CD8-positive, alpha-beta memory T cell (primary cell): ENCODE measurements around the gene GPC6. TPM values are rescaled to one million over a fixed set of nuclear protein-coding genes. Genes with fewer than 3 reads are reported as not detected.

Experiments used
- CTCF ChIA-PET: fragments of 350-600 bp; sonication (Branson Sonifier 250); formaldehyde crosslinking; loops from one replicate; lab custom pipeline; 2021; ENCODE audit warnings: antibody characterized with exemption; lab: Charles Lee
- POLR2A ChIA-PET: fragments of 350-600 bp; sonication (Branson Sonifier 250); formaldehyde crosslinking; loops from one replicate; lab custom pipeline; 2021; ENCODE audit warnings: antibody characterized with exemption; lab: Charles Lee
- DNase-seq, 5 donors: peaks; one replicate each; pipeline versions ENCODE4 v3.0.0 to v3.0.0-alpha.2; 2020 to 2022; ENCODE audit warnings: mixed read lengths in 1 of 5
- H3K27ac ChIP-seq: one replicate; pipeline ENCODE4 v1.7.0; 2013; ENCODE audit warnings: low read depth, mild to moderate bottlenecking, low read length, moderate library complexity
- H3K27me3 ChIP-seq: 2 replicates; pipeline ENCODE4 v1.7.0; 2013; ENCODE audit warnings: low read length, mild to moderate bottlenecking; ENCODE audit not compliant: insufficient read depth, poor library complexity, severe bottlenecking
- H3K36me3 ChIP-seq: 2 replicates; pipeline ENCODE4 v1.7.0; 2013; ENCODE audit warnings: mild to moderate bottlenecking, low read length, moderate library complexity; ENCODE audit not compliant: insufficient read depth
- H3K4me1 ChIP-seq: 2 replicates; pipeline ENCODE4 v1.7.0; 2013; ENCODE audit warnings: mild to moderate bottlenecking, low read length, moderate library complexity; ENCODE audit not compliant: insufficient read depth
- H3K4me3 ChIP-seq: 2 replicates; pipeline ENCODE4 v1.7.0; 2013; ENCODE audit warnings: mild to moderate bottlenecking, low read length
- H3K9me3 ChIP-seq: 2 replicates; pipeline ENCODE4 v1.7.0; 2013; ENCODE audit warnings: mild to moderate bottlenecking, low read length
- H3K27ac Mint-ChIP-seq, 8 donors: one replicate each; pipeline ENCODE4 v1.8.0; 2020 to 2021; ENCODE audit warnings: mixed read lengths in 8 of 8, mild to moderate bottlenecking in 6 of 8, inconsistent platforms in 3 of 8, moderate library complexity in 3 of 8
- H3K27me3 Mint-ChIP-seq, 2 donors: one replicate each; pipeline ENCODE4 v1.8.0; 2020 to 2021; ENCODE audit warnings: mixed read lengths in 2 of 2, mild to moderate bottlenecking in 1 of 2, moderate library complexity in 1 of 2
- H3K36me3 Mint-ChIP-seq, 3 donors: one replicate each; pipeline ENCODE4 v1.8.0; 2020 to 2021; ENCODE audit warnings: mixed read lengths in 3 of 3, inconsistent platforms in 1 of 3, mild to moderate bottlenecking in 1 of 3
- H3K4me1 Mint-ChIP-seq, 3 donors: one replicate each; pipeline ENCODE4 v1.8.0; 2020 to 2021; ENCODE audit warnings: mixed read lengths in 3 of 3, inconsistent platforms in 1 of 3, mild to moderate bottlenecking in 1 of 3
- H3K4me3 Mint-ChIP-seq, 7 donors: one replicate each; pipeline ENCODE4 v1.8.0; 2020 to 2021; ENCODE audit warnings: mixed read lengths in 7 of 7, mild to moderate bottlenecking in 6 of 7, moderate library complexity in 4 of 7, inconsistent platforms in 2 of 7
- H3K9me3 Mint-ChIP-seq, 5 donors: one replicate each; pipeline ENCODE4 v1.8.0; 2020 to 2022; ENCODE audit warnings: mixed read lengths in 5 of 5, mild to moderate bottlenecking in 3 of 5, moderate library complexity in 2 of 5, inconsistent platforms in 1 of 5
- polyA plus RNA-seq: library from polyadenylated mRNA; unstranded; fragments of 300-500 nt; fragmentation: Illumina TruSeq; gene quantifications from one replicate; pipeline ENCODE4 v1.2.3, GENCODE V29; 2021
- total RNA-seq, 2 experiments: library from RNA; stranded (reverse); gene quantifications; one replicate each; pipeline ENCODE4 v1.2.3, GENCODE V29; 2021

GPC6 gene
- total and polyA plus RNA-seq, 3 experiments from 2014 or later = not detected

- peaks cover 10 to 22% of the 10 kb centered on the region in 2 donors for H3K27me3 Mint-ChIP-seq
- DNase-seq = no peak
- H3K4me1 Mint-ChIP-seq = no peaks in the 10 kb centered on the region
- H3K9me3 ChIP-seq = no peaks in the 10 kb centered on the region
- H3K4me3 Mint-ChIP-seq = no peak overlapping the region
- ChIA-PET POLR2A (no interaction called here), CTCF (no interaction called here)
- no peaks in the 10 kb centered on the region for H3K9me3 Mint-ChIP-seq
- no peaks in the 10 kb centered on the region for H3K4me1 ChIP-seq
- no peaks in the 10 kb centered on the region for H3K36me3 Mint-ChIP-seq
- no peak overlapping the region for H3K4me3 ChIP-seq
- no peak overlapping the region for H3K27ac ChIP-seq
- no peaks in the 10 kb centered on the region for H3K27me3 ChIP-seq
- H3K27ac Mint-ChIP-seq = no peak overlapping the region
- H3K36me3 ChIP-seq = no peaks in the 10 kb centered on the region
Measured at GRCh38 chr13:94384231-94384905, 1157.8 kb downstream of the GPC6 start.

DNA sequence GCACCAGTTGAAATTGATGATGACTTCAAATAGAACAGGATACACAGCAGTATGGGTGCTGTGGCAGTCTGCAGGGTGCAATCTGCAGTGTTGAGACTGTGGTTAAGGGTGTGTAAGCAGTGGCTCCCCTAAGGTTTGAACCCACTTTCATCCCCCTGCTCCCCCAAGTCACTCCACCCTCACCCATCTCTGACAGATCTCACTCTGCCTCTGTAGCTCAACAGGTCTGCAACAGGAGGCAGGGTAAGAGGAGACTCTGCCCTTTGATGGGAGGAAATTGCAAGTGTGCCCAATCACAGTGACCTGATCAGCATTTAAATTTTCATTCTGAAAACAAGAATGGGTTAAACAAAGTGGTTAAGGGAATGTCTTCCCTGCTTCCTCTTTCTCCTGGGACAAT, 1160.4 kb downstream of the GPC6 start:
- H3K36me3 ChIP-seq = no peaks in the 10 kb centered on the region
- no peaks in the 10 kb centered on the region for H3K4me1 ChIP-seq
- H3K36me3 Mint-ChIP-seq = no peaks in the 10 kb centered on the region
- CTCF ChIA-PET = interaction anchor here (2.0 kb wide), 1 partner anchor 26 kb away, joined by 4 read pairs; no protein-coding TSS in a partner anchor
- POLR2A ChIA-PET = no interaction called here
- no peak overlapping the region for H3K4me3 Mint-ChIP-seq
- no peak overlapping the region for H3K27ac Mint-ChIP-seq
- no peaks in the 10 kb centered on the region for H3K9me3 ChIP-seq
- no peaks in the 10 kb centered on the region for H3K27me3 ChIP-seq
- no peak overlapping the region for H3K27ac ChIP-seq
- H3K27me3 Mint-ChIP-seq = peaks cover 6 to 18% of the 10 kb centered on the region in 2 donors
- DNase-seq = no peak
- H3K4me1 Mint-ChIP-seq = no peaks in the 10 kb centered on the region
- H3K4me3 ChIP-seq = no peak overlapping the region
- no peaks in the 10 kb centered on the region for H3K9me3 Mint-ChIP-seq

DNA sequence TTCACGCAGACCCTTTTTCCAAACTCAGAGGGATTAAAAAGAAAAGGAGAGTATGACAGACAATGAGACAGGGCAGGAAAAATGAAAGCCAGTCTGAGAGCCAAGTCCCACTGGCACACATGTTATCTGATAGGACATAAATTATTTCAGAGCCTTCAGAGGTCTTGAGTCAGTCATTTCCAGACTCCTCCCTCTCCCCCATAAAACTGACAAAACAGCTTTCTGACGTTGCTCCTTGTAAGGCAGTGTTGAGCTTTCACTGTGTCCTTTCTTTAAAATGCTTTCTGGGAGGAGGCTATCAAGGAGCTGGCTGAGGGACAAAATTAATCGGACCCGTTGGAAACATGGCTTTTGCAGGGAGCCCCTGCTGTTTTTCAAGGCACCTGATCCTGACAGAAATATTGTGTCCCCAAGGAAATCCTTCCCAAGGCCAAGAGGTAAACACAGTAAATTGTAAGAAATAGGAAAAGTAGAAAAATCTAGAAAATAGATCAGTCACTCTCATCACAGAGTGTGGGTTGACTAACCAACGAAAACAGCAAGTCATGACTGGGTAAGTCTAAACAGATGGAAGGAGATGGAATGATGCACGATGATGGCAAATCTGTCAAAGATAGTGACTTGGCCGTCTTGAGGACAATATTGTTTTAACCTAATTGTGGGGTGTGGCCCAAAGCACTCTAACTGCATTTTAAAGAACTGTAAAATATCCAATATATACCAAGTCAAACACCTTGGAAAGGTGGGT, 1163.2 kb downstream of the GPC6 start:
- Mint-ChIP-seq H3K27ac (peak overlapping the region in 1 of 8 donors; percentile 28), H3K27me3 (peaks cover 0 to 3% of the 10 kb centered on the region in 2 donors), H3K4me3 (no peak overlapping the region), H3K4me1 (no peaks in the 10 kb centered on the region), H3K9me3 (no peaks in the 10 kb centered on the region), H3K36me3 (no peaks in the 10 kb centered on the region)
- H3K9me3 ChIP-seq = no peaks in the 10 kb centered on the region
- no peak for DNase-seq
- no peak overlapping the region for H3K27ac ChIP-seq
- no peaks in the 10 kb centered on the region for H3K4me1 ChIP-seq
- H3K36me3 ChIP-seq = no peaks in the 10 kb centered on the region
- ChIA-PET POLR2A (no interaction called here), CTCF (no interaction called here)
- no peaks in the 10 kb centered on the region for H3K27me3 ChIP-seq
- H3K4me3 ChIP-seq = no peak overlapping the region

- H3K4me3 ChIP-seq = no peak overlapping the region
- ChIA-PET POLR2A (no interaction called here), CTCF (no interaction called here)
- Mint-ChIP-seq H3K4me3 (no peak overlapping the region), H3K4me1 (no peaks in the 10 kb centered on the region), H3K27me3 (peaks cover 0 to 9% of the 10 kb centered on the region in 2 donors), H3K36me3 (no peaks in the 10 kb centered on the region), H3K9me3 (no peaks in the 10 kb centered on the region), H3K27ac (no peak overlapping the region)
- H3K9me3 ChIP-seq = no peaks in the 10 kb centered on the region
- no peaks in the 10 kb centered on the region for H3K4me1 ChIP-seq
- H3K36me3 ChIP-seq = no peaks in the 10 kb centered on the region
- H3K27ac ChIP-seq = no peak overlapping the region
- no peak for DNase-seq
- no peaks in the 10 kb centered on the region for H3K27me3 ChIP-seq
Measured at GRCh38 chr13:94390881-94391280, 1164.3 kb downstream of the GPC6 start.

- Mint-ChIP-seq H3K27me3 (peaks cover 0 to 25% of the 10 kb centered on the region in 2 donors), H3K9me3 (no peaks in the 10 kb centered on the region), H3K4me1 (no peaks in the 10 kb centered on the region), H3K27ac (no peak overlapping the region), H3K4me3 (no peak overlapping the region), H3K36me3 (no peaks in the 10 kb centered on the region)
- ChIA-PET POLR2A (no interaction called here), CTCF (no interaction called here)
- no peaks in the 10 kb centered on the region for H3K36me3 ChIP-seq
- H3K27me3 ChIP-seq = no peaks in the 10 kb centered on the region
- H3K4me1 ChIP-seq = no peaks in the 10 kb centered on the region
- H3K27ac ChIP-seq = no peak overlapping the region
- no peak overlapping the region for H3K4me3 ChIP-seq
- no peaks in the 10 kb centered on the region for H3K9me3 ChIP-seq
- DNase-seq = no peak
Measured at GRCh38 chr13:94394723-94395122, 1168.1 kb downstream of the GPC6 start.

DNA sequence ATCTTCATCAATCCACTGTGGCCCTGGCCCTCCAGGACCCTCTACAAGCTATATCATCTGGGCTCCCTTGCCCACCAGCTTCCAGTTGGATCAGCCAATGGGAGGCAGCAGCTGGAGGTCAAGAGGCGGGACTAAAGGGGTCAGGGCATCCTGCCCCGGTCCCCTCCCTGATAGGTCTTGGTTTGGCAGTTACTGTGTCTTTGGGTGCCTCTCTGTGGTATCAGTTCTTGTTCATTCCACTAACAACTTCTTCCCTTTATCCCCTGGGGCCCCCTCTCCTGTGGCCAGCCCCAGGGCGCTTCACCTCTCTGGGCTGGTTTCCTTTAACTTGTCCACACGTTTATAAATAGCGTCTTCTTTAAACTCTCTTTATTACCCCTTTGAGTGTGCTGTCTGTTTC, 1169.3 kb downstream of the GPC6 start:
- ChIA-PET CTCF (no interaction called here), POLR2A (no interaction called here)
- H3K27ac Mint-ChIP-seq = no peak overlapping the region

DNA sequence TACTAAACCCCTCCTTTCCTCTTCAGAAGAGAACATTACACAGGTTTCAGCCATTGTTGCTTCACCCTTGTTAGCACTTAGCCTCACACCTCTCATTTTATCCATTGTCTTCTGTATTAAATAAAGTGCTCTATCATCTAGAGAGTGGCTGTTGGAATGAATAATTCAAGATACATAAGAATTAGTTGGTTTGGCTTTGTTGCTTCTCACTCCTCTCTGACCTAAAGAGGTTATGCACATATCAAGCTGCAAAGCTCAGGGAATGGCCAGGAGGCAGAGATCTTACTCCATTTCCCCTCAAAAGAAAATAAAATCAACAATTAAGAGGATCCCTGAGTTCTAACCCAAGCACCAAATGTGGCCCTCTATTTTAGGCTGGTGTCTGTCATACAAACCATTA, 1173.2 kb downstream of the GPC6 start:
- Mint-ChIP-seq H3K4me1 (no peaks in the 10 kb centered on the region), H3K9me3 (no peaks in the 10 kb centered on the region), H3K36me3 (no peaks in the 10 kb centered on the region), H3K27me3 (peaks cover 0 to 22% of the 10 kb centered on the region in 2 donors), H3K4me3 (no peak overlapping the region), H3K27ac (no peak overlapping the region)
- H3K4me1 ChIP-seq = no peaks in the 10 kb centered on the region
- no peaks in the 10 kb centered on the region for H3K36me3 ChIP-seq
- no peak overlapping the region for H3K4me3 ChIP-seq
- H3K27ac ChIP-seq = no peak overlapping the region
- CTCF ChIA-PET = no interaction called here
- H3K27me3 ChIP-seq = no peaks in the 10 kb centered on the region
- POLR2A ChIA-PET = no interaction called here
- no peak for DNase-seq
- no peaks in the 10 kb centered on the region for H3K9me3 ChIP-seq

More for the DNA sequence above, 1169.3 kb downstream of the GPC6 start:
- no peaks in the 10 kb centered on the region for H3K27me3 ChIP-seq
- no peaks in the 10 kb centered on the region for H3K9me3 Mint-ChIP-seq
- H3K4me1 ChIP-seq = no peaks in the 10 kb centered on the region
- no peak overlapping the region for H3K4me3 ChIP-seq
- H3K36me3 Mint-ChIP-seq = no peaks in the 10 kb centered on the region
- no peaks in the 10 kb centered on the region for H3K9me3 ChIP-seq
- H3K27ac ChIP-seq = no peak overlapping the region
- DNase-seq = no peak
- peaks cover 0 to 26% of the 10 kb centered on the region in 2 donors for H3K27me3 Mint-ChIP-seq
- H3K4me1 Mint-ChIP-seq = no peaks in the 10 kb centered on the region
- no peak overlapping the region for H3K4me3 Mint-ChIP-seq
- no peaks in the 10 kb centered on the region for H3K36me3 ChIP-seq

DNA sequence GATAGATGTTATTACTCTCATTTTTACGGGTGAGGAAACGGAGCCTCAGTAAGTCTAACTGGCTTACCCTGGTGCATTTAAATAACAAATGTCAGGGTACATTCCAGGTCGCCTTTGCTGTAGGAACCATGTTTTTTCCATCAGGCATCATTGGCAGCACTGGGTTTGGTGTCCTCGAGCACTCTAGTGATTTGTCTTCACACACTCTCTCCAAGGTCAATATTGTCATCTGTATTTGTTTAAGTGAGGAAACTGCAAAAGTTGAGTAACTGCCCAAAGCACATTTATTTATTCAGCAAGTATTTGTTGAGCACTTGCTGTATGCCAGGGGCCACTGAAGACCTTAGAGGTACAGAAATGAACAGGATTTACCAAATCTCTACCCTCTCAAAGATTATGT, 1174.3 kb downstream of the GPC6 start:
- ChIA-PET CTCF (no interaction called here), POLR2A (no interaction called here)
- H3K9me3 ChIP-seq = no peaks in the 10 kb centered on the region
- H3K9me3 Mint-ChIP-seq = no peaks in the 10 kb centered on the region
- no peaks in the 10 kb centered on the region for H3K36me3 Mint-ChIP-seq
- H3K4me3 Mint-ChIP-seq = no peak overlapping the region
- no peaks in the 10 kb centered on the region for H3K4me1 Mint-ChIP-seq
- peaks cover 0 to 17% of the 10 kb centered on the region in 2 donors for H3K27me3 Mint-ChIP-seq
- no peaks in the 10 kb centered on the region for H3K36me3 ChIP-seq
- DNase-seq = no peak
- no peaks in the 10 kb centered on the region for H3K4me1 ChIP-seq
- no peak overlapping the region for H3K27ac ChIP-seq
- H3K27me3 ChIP-seq = no peaks in the 10 kb centered on the region
- no peak overlapping the region for H3K27ac Mint-ChIP-seq
- H3K4me3 ChIP-seq = no peak overlapping the region
